ENCODE measurements around the gene SH3BP2.

Gene SH3BP2

GRCh38 chr4:2833671-2834000 lies 40.8 kb downstream of the SH3BP2 start:
- ChIA-PET POLR2A (no interaction called here), CTCF (interaction anchor here (1.1 kb wide), 1 partner anchor 10 kb away, joined by 4 read pairs; the partner anchor contains the start of gene ADD1)
- no peak for TF ChIP-seq CTCF (IDR thresholded peaks at IDR 0.05; ENCODE audit: insufficient read depth, low read length, missing control alignments)
- no peak for DNase-seq (ENCODE audit: low read depth, low spot score)
- H3K4me3 ChIP-seq (ENCODE audit: low read depth, low read length) = no peak overlapping the region

- DNase-seq (ENCODE audit: low read depth, low spot score) = no peak
- no peak overlapping the region for H3K4me3 ChIP-seq (ENCODE audit: low read depth, low read length)
- ChIA-PET CTCF (interaction anchor here (1.1 kb wide), 1 partner anchor 9 kb away, joined by 4 read pairs; the partner anchor contains the start of gene ADD1), POLR2A (no interaction called here)
- TF ChIP-seq CTCF (IDR thresholded peaks at IDR 0.05; ENCODE audit: insufficient read depth, low read length, missing control alignments) = no peak
Measured at GRCh38 chr4:2834001-2834921, 41.4 kb downstream of the SH3BP2 start.

GRCh38 chr4:2835978-2836377 lies 43.1 kb downstream of the SH3BP2 start:
- H3K4me3 ChIP-seq (ENCODE audit: low read depth, low read length) = no peak overlapping the region
- ChIA-PET POLR2A (no interaction called here), CTCF (no interaction called here)
- TF ChIP-seq CTCF (IDR thresholded peaks at IDR 0.05; ENCODE audit: insufficient read depth, low read length, missing control alignments) = no peak
- DNase-seq (ENCODE audit: low read depth, low spot score) = no peak

GRCh38 chr4:2836391-2836859 lies 43.5 kb downstream of the SH3BP2 start:
- CTCF ChIA-PET = no interaction called here
- no peak overlapping the region for H3K4me3 ChIP-seq (ENCODE audit: low read depth, low read length)
- TF ChIP-seq CTCF (IDR thresholded peaks at IDR 0.05; ENCODE audit: insufficient read depth, low read length, missing control alignments) = no peak
- no peak for DNase-seq (ENCODE audit: low read depth, low spot score)
- POLR2A ChIA-PET = no interaction called here

- ChIA-PET POLR2A (no interaction called here), CTCF (no interaction called here)
Measured at GRCh38 chr4:2837110-2837903, 44.4 kb downstream of the SH3BP2 start.

More at GRCh38 chr4:2837110-2837903, 44.4 kb downstream of the SH3BP2 start:
- TF ChIP-seq CTCF (IDR thresholded peaks at IDR 0.05; ENCODE audit: insufficient read depth, low read length, missing control alignments) = no peak
- DNase-seq (ENCODE audit: low read depth, low spot score) = no peak
- no peak overlapping the region for H3K4me3 ChIP-seq (ENCODE audit: low read depth, low read length)

Data from AG04449 (cell line).